CD4-positive, alpha-beta T cell (primary cell): ENCODE data around the gene ZNF689. TPM values are rescaled to one million over a fixed set of nuclear protein-coding genes. Genes with fewer than 3 reads are reported as not detected.

Experiments
- ATAC-seq: fragments of 200-7000 bp; cut with Tn5 transposase; one replicate; pipeline ENCODE4 v1.10.0; 2022; ENCODE audit warnings: mild to moderate bottlenecking; ENCODE audit not compliant: poor library complexity
- CTCF ChIA-PET: fragments of 350-600 bp; sonication (Branson Sonifier 250); formaldehyde crosslinking; loops from one replicate; lab custom pipeline; 2021; ENCODE audit warnings: antibody characterized with exemption, inconsistent platforms; lab: Charles Lee
- POLR2A ChIA-PET: fragments of 350-600 bp; sonication (Branson Sonifier 250); formaldehyde crosslinking; loops from one replicate; lab custom pipeline; 2021; ENCODE audit warnings: antibody characterized with exemption, inconsistent platforms; lab: Charles Lee
- DNase-seq, 14 experiments: peaks; one replicate each; pipeline ENCODE4 v3.0.0-alpha.2; 2013 to 2020; ENCODE audit warnings: mixed read lengths in 2 of 14
- H3K27ac ChIP-seq, 2 donors: one replicate each; pipeline versions ENCODE4 v1.5.1 to v1.7.0; 2013; ENCODE audit warnings: low read length in 2 of 2, low read depth in 1 of 2, mild to moderate bottlenecking in 1 of 2
- H3K27me3 ChIP-seq, 2 experiments: 1 replicate in 1 of 2; 2 replicates in 1 of 2; pipeline versions ENCODE4 v1.6.1 to v1.7.0; 2013; ENCODE audit warnings: low read length in 2 of 2, control low read depth in 1 of 2, mild to moderate bottlenecking in 1 of 2, moderate library complexity in 1 of 2; ENCODE audit not compliant: insufficient read depth in 2 of 2, control insufficient read depth in 1 of 2
- H3K36me3 ChIP-seq: one replicate; pipeline ENCODE4 v1.6.1; 2013; ENCODE audit warnings: low read length, control low read depth; ENCODE audit not compliant: insufficient read depth
- H3K4me1 ChIP-seq: one replicate; pipeline ENCODE4 v1.6.1; 2013; ENCODE audit warnings: low read length, control low read depth; ENCODE audit not compliant: insufficient read depth
- H3K4me3 ChIP-seq: one replicate; pipeline ENCODE4 v1.5.1; 2013; ENCODE audit warnings: mild to moderate bottlenecking, low read length, moderate library complexity
- H3K9me3 ChIP-seq, 2 experiments: 1 replicate in 1 of 2; 2 replicates in 1 of 2; pipeline versions ENCODE4 v1.6.1 to v1.7.0; 2013; ENCODE audit warnings: low read length in 2 of 2, mild to moderate bottlenecking in 2 of 2, control low read depth in 1 of 2, moderate library complexity in 1 of 2; ENCODE audit not compliant: control insufficient read depth in 1 of 2, insufficient read depth in 1 of 2
- H3K27ac Mint-ChIP-seq: one replicate; pipeline ENCODE4 v1.8.0; 2020; ENCODE audit warnings: mixed read lengths
- H3K27me3 Mint-ChIP-seq: one replicate; pipeline ENCODE4 v1.8.0; 2021; ENCODE audit warnings: mixed read lengths
- H3K36me3 Mint-ChIP-seq: one replicate; pipeline ENCODE4 v1.8.0; 2021; ENCODE audit warnings: low read depth, mixed read lengths
- H3K4me1 Mint-ChIP-seq: one replicate; pipeline ENCODE4 v1.8.0; 2021; ENCODE audit warnings: low read depth, mixed read lengths
- H3K4me3 Mint-ChIP-seq: one replicate; pipeline ENCODE4 v1.8.0; 2020; ENCODE audit warnings: mild to moderate bottlenecking, mixed read lengths
- H3K9me3 Mint-ChIP-seq: one replicate; pipeline ENCODE4 v1.8.0; 2020; ENCODE audit warnings: mixed read lengths
- CTCF ChIP-seq: fragments of 200-600 bp; IDR thresholded peaks from one replicate; pipeline ENCODE4 v1.8.0; 2022; ENCODE audit warnings: antibody characterized with exemption, mild to moderate bottlenecking
- intact Hi-C, 2 experiments: fragments of 100-400 bp; cut with DNase I in 1 of 2; cut with micrococcal nuclease in 1 of 2; formaldehyde crosslinking; loops; one replicate each; pipeline versions ENCODE4 v1.15.1 to v1.9.0; 2023 to 2025; cut with DNase I, micrococcal nuclease
- total RNA-seq, 174 experiments: library from RNA in 2 of 174; stranded (reverse) in 2 of 174; gene quantifications; one replicate each; pipeline ENCODE4 v1.2.3 and lab custom pipeline; 2021 to 2026

Gene ZNF689
- total RNA-seq, 2 experiments from 2014 or later = 15.3 to 15.7 TPM

- CTCF ChIA-PET = interaction anchor here (0.9 to 1.7 kb wide), 2 partner anchors 30 to 32 kb away, joined by 4 read pairs; no protein-coding TSS in a partner anchor
- DNase-seq = no peak
- peak overlapping the region; percentile 43 for H3K4me3 Mint-ChIP-seq
- H3K27me3 Mint-ChIP-seq = no peaks in the 10 kb centered on the region
- H3K9me3 ChIP-seq = no peaks in the 10 kb centered on the region
- H3K36me3 ChIP-seq = peaks cover 8% of the 10 kb centered on the region
- no peaks in the 10 kb centered on the region for H3K27me3 ChIP-seq
- no peaks in the 10 kb centered on the region for H3K36me3 Mint-ChIP-seq
- peaks cover 39% of the 10 kb centered on the region for H3K4me1 Mint-ChIP-seq
- ATAC-seq = no peak
- no peak overlapping the region for H3K4me3 ChIP-seq
- peak overlapping the region; percentile 98 for H3K27ac Mint-ChIP-seq
- H3K4me1 ChIP-seq = peaks cover 59% of the 10 kb centered on the region
- intact Hi-C loops = no loop called here
- POLR2A ChIA-PET = interaction anchor here (0.8 to 3.1 kb wide), 3 partner anchors 8 to 31 kb away, joined by 3 to 43 read pairs (median 9); partner anchors contain the start of genes ZNF747 and ZNF764
- TF ChIP-seq CTCF = no peak
- H3K27ac ChIP-seq = no peak overlapping the region
- H3K9me3 Mint-ChIP-seq = no peaks in the 10 kb centered on the region
Measured at GRCh38 chr16:30565984-30566383, 44.2 kb downstream of the ZNF689 start.

GRCh38 chr16:30565526-30565925 lies 44.7 kb downstream of the ZNF689 start:
- intact Hi-C loops = no loop called here
- ATAC-seq = no peak
- Mint-ChIP-seq H3K9me3 (no peaks in the 10 kb centered on the region), H3K4me1 (peaks cover 38% of the 10 kb centered on the region), H3K27ac (peak overlapping the region; percentile 7), H3K27me3 (no peaks in the 10 kb centered on the region), H3K36me3 (no peaks in the 10 kb centered on the region), H3K4me3 (no peak overlapping the region)
- Histone ChIP-seq H3K27ac (no peak overlapping the region), H3K27me3 (no peaks in the 10 kb centered on the region), H3K9me3 (no peaks in the 10 kb centered on the region), H3K4me1 (peaks cover 56% of the 10 kb centered on the region), H3K4me3 (no peak overlapping the region), H3K36me3 (peaks cover 8% of the 10 kb centered on the region)
- POLR2A ChIA-PET = interaction anchor here (0.8 to 3.0 kb wide), 2 partner anchors 14 to 30 kb away, joined by 3 to 9 read pairs; partner anchors contain the start of gene ZNF747
- CTCF ChIA-PET = interaction anchor here (0.9 kb wide), 1 partner anchor 33 kb away, joined by 4 read pairs; no protein-coding TSS in a partner anchor
- no peak for DNase-seq
- no peak for TF ChIP-seq CTCF

- ChIA-PET CTCF (interaction anchor here (1.1 to 1.2 kb wide), 2 partner anchors 10 to 132 kb away, joined by 3 to 4 read pairs; partner anchors contain the start of genes DCTPP1 and ZNF688), POLR2A (interaction anchor here (1.4 to 2.7 kb wide), 5 partner anchors 10 to 497 kb away, joined by 3 to 38 read pairs (median 5); partner anchors contain the start of genes ALDOA, PRR14, ZNF688 and ZNF747)
- intact Hi-C loops = no loop called here
- Mint-ChIP-seq H3K36me3 (peaks cover 9% of the 10 kb centered on the region), H3K4me3 (peak overlapping the region; percentile 85), H3K9me3 (no peaks in the 10 kb centered on the region), H3K4me1 (peaks cover 33% of the 10 kb centered on the region), H3K27me3 (no peaks in the 10 kb centered on the region), H3K27ac (no peak overlapping the region)
- TF ChIP-seq CTCF = no peak
- ATAC-seq = no peak
- no peaks in the 10 kb centered on the region for H3K9me3 ChIP-seq
- no peak overlapping the region for H3K27ac ChIP-seq
- no peaks in the 10 kb centered on the region for H3K36me3 ChIP-seq
- peaks cover 39% of the 10 kb centered on the region for H3K4me1 ChIP-seq
- H3K4me3 ChIP-seq = peak overlapping the region; percentile 61
- H3K27me3 ChIP-seq = no peaks in the 10 kb centered on the region
- DNase-seq = no peak
Measured at GRCh38 chr16:30562021-30562420, 48.2 kb downstream of the ZNF689 start.
